NCI-H82 treated with DMSO at 0.1 percent for 48 hours (cell line): ENCODE results near the gene MEOX2.

ENCODE experiments used
- DNase-seq: peaks from one replicate; lab custom pipeline; 2025; ENCODE audit not compliant: unreplicated experiment; lab: John Stamatoyannopoulos, UW

The MEOX2 gene

GRCh38 chr7:15686295-15686956 lies at the start of gene MEOX2:
MEOX2 (minus strand) TSS chr7:15686683; CDS start chr7:15686402, 281 bp downstream.
- no peak for DNase-seq

DNA sequence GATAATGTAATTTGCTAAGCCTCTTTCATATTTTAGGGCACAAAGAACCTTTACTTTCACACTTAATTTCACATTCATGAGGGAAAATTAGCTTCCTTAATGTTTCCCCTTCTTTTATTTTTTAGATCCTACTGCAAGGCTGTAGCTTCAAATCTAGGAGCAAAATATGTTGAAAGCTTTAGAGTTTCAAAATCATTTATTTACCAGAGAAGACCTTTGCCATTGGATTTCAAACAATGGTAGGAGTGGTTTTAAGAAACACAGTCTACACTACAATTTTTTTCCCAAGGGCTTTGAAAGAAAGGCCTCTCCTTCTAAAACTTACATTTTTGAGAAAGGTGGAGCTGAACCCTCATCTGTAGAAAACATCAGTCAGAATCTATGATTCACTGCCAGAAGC lies 43.3 kb upstream of the MEOX2 start:
- DNase-seq, result no peak

DNA sequence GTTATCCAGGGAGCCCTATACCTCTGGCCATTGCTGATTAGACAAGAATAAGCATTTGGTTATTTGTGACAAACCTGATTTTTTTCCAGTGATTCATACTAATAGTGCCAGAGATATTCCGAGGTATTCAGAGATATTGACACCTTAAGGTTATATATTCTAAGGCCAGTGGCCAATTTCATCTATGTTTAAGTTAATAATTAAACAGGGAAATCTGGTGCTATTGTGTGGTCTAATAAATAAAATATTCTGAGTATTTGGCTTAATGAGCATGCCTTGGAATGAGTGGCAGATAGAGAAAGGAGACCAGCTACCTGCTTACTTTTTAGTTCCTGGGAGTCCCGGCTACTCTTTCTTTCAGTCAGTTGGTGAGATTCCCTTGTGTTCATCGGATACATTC lies 38.6 kb upstream of the MEOX2 start:
- DNase-seq, result no peak

GRCh38 chr7:15723841-15724240 lies 37.4 kb upstream of the MEOX2 start:
- no peak for DNase-seq

DNA sequence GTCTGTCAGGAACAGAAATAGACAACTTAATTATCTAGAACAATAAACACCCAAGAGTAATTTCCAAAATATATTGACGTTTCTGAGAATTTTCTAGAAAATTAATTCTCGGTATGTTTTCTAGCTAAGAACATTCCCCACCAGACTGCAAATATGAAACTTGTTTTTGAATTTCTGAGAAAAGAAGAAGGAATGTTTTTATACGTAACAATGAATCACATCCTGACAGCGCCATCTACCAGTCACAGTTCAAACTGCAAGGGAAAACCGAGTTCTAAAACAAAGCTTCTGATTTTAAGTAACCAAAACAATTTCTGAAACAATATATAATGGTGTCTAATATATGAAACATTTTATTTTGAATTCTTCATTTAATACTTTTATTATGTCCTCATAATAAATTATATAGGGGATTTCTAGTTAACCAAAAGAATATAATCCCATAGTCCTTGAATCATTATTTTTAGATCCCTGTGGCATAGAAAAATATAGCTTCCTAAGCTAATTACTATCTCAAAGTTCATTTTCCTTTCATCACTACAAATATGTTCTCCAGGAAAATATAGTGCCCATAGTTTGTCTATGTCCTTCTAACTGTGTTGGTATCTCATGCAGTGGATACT lies 34.5 kb upstream of the MEOX2 start:
- DNase-seq, result peak; percentile 10

GRCh38 chr7:15719311-15719710 lies 32.8 kb upstream of the MEOX2 start:
- DNase-seq, result no peak

DNA sequence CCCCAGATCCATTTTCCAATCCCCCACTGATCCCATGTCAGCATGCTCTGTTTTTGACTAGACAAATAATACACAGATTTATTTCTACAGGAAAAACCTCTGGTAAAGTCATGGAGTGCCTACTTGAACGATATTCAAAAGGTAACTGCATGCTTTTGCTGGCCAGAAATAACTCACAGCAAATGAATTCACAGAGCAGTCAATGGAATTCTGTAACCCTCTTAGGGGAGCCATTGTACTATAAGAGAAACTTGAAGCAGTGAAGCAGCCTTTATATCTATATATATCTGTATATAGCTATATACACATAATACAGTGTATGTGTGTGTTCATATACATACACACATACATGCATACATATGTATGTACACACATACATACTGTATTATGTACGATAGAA lies 29.0 kb upstream of the MEOX2 start:
- DNase-seq, result no peak

- no peak for DNase-seq
These were observed 23.5 kb upstream of the MEOX2 start for GRCh38 chr7:15709978-15710377.

DNA sequence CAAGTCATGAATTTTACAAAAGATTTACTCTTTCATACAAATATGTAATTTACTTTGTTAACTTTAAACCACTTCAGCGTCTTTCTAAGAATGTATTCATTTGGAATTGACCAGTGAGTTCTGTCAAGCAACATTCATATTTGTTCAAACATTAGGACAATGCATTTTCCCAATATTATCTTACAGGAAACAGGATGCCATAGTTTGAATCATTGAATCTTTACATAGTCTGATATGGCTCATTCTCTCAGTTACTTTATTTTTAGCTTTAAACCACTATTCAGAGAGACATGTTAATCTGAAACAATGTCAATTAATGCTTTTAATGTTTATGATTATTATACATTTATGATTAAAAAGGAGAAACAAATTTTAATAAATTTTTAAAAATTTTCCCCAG lies 21.1 kb upstream of the MEOX2 start:
- no peak for DNase-seq

- no peak for DNase-seq
These were observed 17.2 kb upstream of the MEOX2 start for GRCh38 chr7:15703732-15704131.

DNA sequence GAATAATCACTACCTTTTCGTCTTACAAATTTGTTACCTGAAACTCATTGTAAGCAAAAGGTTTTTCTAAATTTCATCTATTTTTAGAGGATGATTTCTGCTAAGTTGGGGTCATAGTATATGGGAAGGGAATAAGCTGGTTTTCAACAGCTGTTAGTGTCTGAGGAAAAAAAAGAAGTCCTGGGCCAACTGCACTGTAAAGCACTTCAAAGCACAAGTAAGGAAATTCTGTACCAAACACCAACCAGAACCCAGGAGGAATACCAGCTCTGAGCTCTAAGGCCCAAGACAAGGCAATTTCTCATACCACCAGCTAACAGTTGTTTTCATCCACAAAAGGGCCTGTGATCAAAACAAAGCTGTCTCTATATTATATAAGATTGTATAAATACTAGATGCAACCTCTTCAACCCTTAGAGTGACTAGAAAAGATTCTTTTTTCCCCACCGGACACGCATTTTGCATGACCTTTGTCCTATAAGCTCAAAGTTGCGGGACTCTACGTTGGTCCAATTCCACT lies 6.1 kb upstream of the MEOX2 start:
- DNase-seq, result no peak

DNA sequence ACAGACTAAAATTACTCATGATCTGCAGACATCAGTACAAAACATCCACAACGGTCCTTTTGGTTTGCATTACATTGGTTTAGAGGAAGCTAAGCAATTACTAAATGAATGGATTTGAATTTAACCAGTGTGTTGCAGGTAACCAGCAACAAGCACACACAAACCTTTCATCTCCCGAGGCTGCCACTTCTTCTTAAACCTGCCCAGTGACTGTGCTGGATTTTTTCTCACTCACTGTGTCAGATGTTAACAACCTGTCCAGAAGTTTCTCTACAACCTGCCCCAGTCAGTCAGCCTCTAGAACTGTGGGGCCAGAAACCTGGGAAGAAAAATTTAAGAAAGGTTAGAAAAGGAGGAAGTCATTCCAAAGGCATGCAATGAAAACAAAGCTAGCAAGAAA lies 2.4 kb upstream of the MEOX2 start:
- no peak for DNase-seq

DNA sequence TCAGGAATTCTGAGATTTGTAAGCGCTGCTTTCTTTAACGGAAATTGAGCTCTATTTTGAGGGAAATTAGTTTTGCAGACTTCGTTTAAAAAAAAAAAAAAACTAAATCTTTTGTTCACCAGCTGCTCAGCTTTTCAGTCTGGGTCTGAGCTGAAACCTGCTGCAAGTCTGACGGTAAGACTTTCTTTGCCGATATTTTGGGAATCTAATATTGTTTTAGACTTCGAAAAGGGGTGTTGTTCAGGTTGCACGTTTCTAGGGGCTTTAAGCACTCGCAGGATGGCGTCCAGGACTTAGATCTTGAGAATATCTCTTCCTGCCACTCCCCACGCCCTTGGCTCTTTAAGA lies 1.8 kb upstream of the MEOX2 start:
- no peak for DNase-seq

- DNase-seq, result no peak
These were observed 1.2 kb upstream of the MEOX2 start for GRCh38 chr7:15687546-15688278.

DNA sequence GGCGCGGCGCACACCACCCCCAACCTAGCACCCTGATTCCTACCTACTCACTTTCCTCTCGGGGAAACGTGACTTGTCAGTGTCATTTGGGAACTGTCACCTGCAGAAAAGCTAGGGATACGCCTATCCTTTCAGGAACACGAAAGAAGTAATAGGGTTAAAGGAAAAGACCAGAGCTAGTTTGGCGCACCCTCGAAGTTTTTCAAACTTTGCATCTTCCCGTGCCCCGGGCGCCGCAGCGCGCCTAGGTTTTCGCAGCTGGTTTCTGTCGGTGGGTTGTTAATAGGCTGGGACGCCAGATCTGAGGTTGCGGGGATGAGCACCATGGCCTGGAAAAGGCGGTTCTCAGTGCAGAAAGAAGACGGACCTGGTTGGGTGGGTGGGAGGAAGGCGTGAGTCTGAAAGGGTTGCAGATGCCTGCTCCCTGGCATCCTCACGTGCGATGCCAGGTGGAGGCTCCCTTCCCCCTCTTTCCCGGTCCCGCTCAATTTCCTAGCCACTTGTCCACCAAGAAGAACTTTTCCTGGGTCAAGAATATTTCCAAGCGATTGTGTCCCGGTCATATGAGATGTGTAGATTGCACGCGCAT lies 568 bp upstream of the MEOX2 start:
- no peak for DNase-seq

GRCh38 chr7:15685358-15686294 lies 857 bp downstream of the MEOX2 start:
- DNase-seq, result no peak

- no peak for DNase-seq
These were observed 1.6 kb downstream of the MEOX2 start for GRCh38 chr7:15684871-15685270.

- DNase-seq, result no peak
These were observed 2.2 kb downstream of the MEOX2 start for GRCh38 chr7:15684111-15684800.

GRCh38 chr7:15682751-15683245 lies 3.7 kb downstream of the MEOX2 start:
- no peak for DNase-seq

- DNase-seq, result no peak
These were observed 4.4 kb downstream of the MEOX2 start for GRCh38 chr7:15682111-15682510.
